Panc1 (cell line): ENCODE results near the gene FBXL22.

Experiments
- CTCF ChIP-seq: fragments of 450-650 bp; IDR thresholded peaks from 2 replicates; pipeline ENCODE4 v1.5.1; 2017; ENCODE audit warnings: mild to moderate bottlenecking
- POLR2AphosphoS5 ChIP-seq: IDR thresholded peaks from 2 replicates; pipeline ENCODE4 v1.6.1; 2012; ENCODE audit warnings: mild to moderate bottlenecking, low read depth, low read length, moderate library complexity
- REST ChIP-seq, 2 experiments: IDR thresholded peaks; 2 replicates each; pipeline ENCODE4 v1.6.1; 2011 to 2012; ENCODE audit warnings: low read depth in 2 of 2, control low read depth in 1 of 2, low read length in 1 of 2, mild to moderate bottlenecking in 1 of 2, moderate library complexity in 1 of 2; ENCODE audit not compliant: insufficient read depth in 1 of 2
- SIN3A ChIP-seq: IDR thresholded peaks from 2 replicates; pipeline ENCODE4 v1.6.1; 2012; ENCODE audit warnings: low read depth, mild to moderate bottlenecking, low read length, moderate library complexity, borderline replicate concordance; ENCODE audit not compliant: insufficient read depth
- TCF7L2 ChIP-seq: IDR thresholded peaks from 2 replicates; pipeline ENCODE4 v1.6.1; 2011; ENCODE audit warnings: mild to moderate bottlenecking, low read depth, low read length, inconsistent platforms

GRCh38 chr15:63633312-63633711 is 36.1 kb downstream of the FBXL22 start:
- TF ChIP-seq CTCF (no peak), SIN3A (no peak), POLR2AphosphoS5 (no peak), REST (IDR thresholded peaks at IDR 0.05; ENCODE audit: insufficient read depth in 1 of 2, low read depth in 2 of 2, low read length in 1 of 2) (no peak), TCF7L2 (no peak)
